Measurements from ENCODE around the gene PLBD2.

DNA sequence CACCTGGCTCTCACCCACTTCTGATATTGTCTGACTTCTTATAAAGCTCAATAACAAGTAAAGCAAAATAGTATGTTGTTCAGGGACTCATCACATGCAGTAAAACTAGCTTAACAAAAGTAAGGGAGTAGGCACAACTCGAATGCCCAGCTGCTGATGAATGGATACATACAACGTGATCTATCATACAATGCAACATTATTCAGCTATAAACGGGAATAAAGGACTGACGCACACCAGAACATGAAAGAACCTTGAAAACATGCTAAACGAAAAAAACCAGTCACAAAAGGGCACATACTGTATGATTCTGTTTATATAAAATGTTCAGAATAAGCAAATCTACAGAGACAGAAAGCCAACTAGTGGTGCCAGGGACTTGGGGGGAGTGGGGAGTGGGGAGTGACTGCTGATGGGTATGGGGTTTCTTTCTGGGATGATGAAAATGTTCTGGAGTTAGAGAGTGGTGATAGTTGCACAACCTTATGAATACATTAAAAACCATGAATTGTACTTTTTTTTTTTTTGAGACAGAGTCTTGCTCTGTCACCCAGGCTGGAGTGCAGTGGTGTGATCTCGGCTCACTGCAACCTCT, 11.1 kb downstream of the PLBD2 start:
- TF ChIP-seq, protein P1, sequence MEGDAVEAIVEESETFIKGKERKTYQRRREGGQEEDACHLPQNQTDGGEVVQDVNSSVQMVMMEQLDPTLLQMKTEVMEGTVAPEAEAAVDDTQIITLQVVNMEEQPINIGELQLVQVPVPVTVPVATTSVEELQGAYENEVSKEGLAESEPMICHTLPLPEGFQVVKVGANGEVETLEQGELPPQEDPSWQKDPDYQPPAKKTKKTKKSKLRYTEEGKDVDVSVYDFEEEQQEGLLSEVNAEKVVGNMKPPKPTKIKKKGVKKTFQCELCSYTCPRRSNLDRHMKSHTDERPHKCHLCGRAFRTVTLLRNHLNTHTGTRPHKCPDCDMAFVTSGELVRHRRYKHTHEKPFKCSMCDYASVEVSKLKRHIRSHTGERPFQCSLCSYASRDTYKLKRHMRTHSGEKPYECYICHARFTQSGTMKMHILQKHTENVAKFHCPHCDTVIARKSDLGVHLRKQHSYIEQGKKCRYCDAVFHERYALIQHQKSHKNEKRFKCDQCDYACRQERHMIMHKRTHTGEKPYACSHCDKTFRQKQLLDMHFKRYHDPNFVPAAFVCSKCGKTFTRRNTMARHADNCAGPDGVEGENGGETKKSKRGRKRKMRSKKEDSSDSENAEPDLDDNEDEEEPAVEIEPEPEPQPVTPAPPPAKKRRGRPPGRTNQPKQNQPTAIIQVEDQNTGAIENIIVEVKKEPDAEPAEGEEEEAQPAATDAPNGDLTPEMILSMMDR (IDR thresholded peaks at IDR 0.05; ENCODE audit: borderline replicate concordance, extremely low read depth, low read length, poor library complexity, severe bottlenecking): no peak
- TF ChIP-seq EZH2 (IDR thresholded peaks at IDR 0.05; ENCODE audit: borderline replicate concordance, low read depth, low read length, severe bottlenecking): no peak
